GM18526 (cell line): ENCODE measurements around the gene SENP8.

Source experiments
- POLR2A ChIP-seq: IDR thresholded peaks from 3 replicates; pipeline ENCODE4 v1.6.1; 2011; ENCODE audit not compliant: insufficient read length; ENCODE audit errors: extremely low read depth

Gene SENP8

GRCh38 chr15:72118017-72118978 is at the start of gene SENP8, which contains the start of gene MYO9A:
SENP8 (plus strand) TSS chr15:72118403; CDS start chr15:72139624, 21,221 bp downstream.
MYO9A (minus strand) TSS chr15:72118150; CDS start chr15:72046563, 71,587 bp downstream.
- peak; percentile 87 for TF ChIP-seq POLR2A

- TF ChIP-seq POLR2A = no peak
These were observed 49.3 kb upstream of the SENP8 start for GRCh38 chr15:72068856-72069255.

DNA sequence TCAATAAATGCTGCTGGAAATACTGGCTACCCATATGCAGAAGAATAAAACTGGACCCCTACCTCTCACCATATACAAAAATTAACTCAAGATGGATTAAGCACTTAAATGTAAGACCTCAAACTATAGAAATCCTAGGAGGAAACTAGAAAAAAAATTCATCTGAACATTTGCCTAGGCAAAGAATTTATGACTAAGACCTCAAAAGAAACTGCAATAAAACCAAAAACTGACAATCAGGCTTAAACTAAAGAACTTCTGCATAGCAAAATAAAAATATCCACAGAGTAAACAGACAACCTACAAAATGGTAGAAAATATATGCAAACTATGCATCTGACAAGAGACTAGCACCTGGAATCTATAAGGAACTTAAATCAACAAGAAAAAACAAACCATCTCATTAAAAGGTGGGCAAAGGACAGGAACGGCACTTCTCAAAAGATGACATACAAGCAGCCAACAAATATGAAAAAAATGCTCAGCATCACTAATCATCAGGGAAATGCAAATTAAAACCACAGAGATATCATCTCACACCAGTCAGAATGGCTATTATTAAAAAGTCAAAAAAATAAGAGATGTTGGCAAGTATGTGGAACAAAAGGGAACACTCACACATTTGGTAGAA is 47.3 kb upstream of the SENP8 start:
- no peak for TF ChIP-seq POLR2A

DNA sequence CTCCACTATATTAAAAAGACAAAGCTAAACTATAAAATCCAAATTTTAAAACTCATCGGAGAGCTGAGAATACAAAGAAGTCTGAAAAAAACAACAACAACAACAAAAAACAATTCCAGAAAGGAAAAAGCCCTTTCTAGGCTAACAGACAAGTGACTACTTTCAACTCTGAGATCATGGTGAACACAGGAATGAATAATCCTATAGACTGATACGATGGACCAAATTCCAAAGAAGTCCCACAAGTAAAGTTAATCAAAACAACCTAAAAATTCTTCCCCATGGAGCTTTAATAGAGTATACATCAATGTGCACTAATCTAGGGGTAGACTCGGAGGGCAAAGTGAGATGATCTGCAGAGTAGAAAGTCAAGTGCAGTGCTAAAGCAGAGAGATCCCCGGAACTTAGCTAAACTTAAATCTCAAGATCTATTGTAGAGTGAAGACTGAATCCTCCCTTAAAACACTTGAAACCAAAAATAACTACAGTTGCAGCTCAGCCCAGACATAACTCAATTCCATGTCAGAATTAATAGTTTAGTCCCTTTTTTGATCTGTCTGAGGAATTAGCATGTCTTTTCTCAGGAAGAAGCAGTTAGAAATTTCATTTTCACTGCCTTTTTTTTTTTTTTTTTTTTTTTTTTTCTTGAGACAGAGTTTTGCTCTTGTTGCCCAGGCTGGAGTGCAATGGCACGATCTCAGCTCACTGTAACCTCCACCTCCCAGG is 43.7 kb upstream of the SENP8 start:
- TF ChIP-seq POLR2A = no peak

DNA sequence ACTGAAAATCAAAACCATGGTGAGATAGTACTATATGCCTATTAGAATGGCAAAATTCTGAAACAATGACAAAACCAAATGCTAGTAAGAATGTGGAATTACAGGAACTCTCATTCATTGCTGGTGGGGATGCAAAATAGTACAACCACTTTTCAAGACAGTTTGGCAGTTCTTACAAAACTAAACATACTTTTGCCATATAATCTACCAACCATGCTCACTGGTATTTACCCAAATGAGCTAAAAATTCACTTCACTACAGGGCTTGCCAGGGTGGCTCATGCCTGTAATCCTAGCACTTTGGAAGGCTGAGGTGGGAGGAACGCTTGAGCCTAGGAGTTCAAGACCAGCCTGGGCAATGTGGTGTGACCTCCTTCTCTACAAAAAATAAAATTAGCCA is 40.3 kb upstream of the SENP8 start:
- TF ChIP-seq POLR2A = no peak

DNA sequence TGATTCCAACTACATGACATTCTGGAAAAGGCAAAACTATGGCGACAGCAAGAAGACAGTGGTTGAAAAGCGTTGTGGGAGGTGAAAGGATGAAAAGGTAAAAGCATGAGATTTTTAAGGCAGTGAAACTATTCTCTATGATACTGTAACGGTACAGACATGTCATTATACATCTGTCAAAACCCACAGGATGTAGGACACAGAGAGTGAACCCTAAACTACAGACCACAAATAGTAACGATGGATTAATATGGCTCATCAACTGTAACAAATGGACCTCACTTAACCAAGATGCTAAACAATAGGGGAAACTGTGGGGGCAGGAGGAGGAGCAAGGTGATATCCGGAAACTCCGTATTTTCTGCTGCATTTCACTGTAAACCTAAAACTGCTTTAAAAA is 39.3 kb upstream of the SENP8 start:
- TF ChIP-seq POLR2A = no peak

DNA sequence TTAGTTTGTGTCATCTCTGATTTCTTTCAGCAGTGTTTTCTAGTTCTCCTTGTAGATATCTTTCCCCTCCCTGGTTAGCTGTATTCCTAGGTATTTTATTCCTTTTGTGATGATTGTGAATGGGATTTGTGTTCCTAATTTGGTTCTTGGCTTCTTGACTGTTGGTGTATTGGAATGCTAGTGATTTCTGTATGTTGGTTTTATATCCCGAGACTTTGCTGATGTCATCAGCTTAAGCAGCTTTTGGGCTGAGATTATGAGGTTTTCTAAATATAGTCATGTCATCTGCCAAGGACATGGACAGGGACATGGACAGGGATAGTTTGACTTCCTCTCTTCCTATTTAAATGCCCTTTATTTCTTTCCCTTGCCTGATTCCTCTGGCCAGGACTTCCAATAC is 36.0 kb upstream of the SENP8 start:
- no peak for TF ChIP-seq POLR2A

DNA sequence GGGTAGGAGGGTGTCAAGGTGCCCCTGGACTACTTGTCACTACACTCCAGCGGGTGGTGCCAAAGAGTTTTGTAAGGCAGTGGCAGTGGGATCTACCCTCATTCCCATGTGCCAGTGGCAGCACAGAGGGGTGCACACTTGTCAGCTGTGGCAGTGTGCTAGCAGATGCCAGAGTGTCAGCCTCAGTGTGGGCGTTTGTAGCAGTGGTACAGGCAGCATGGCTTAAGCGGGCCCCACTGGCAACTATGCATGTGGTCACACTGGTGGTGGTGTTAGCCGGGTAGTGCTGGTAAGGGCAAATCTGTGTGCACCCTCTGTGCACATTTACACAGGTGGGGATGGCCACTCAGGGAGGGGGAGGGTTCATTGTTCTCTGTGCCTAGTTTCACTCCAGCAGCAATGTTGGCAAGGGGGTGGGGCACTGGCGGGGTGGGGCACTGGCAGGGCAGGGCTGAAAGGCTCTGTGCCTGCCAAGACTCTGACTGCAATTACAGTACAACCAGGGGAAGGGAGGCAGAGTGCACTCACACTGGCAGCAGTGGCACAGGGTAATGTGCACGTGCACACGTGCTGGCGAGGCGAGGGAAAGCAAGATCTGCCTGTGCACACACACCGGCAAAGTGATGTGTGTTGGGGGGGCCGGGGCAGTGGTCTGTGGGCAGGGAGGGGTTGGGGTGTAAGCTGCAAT is 32.0 kb upstream of the SENP8 start:
- no peak for TF ChIP-seq POLR2A

- no peak for TF ChIP-seq POLR2A
These were observed 31.1 kb upstream of the SENP8 start for GRCh38 chr15:72086920-72087648.

DNA sequence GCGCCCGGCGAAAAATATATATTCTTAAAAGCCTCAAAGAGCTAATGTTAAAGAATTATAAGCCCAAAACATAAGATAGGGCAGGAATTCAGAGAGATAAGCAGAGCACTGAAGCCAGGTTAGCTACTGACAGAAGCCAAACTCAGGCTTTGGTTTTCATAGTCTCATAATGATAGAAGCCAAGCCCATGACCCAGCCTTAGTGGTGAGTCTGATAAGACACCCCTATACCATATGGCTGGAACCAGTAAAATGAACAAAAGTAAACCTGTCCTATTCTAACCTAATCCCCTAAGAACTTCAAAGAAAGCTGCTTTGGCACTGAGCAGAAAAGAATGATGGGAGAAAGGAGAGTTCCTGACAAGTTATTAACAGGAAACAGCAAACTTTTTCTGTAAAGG is 26.2 kb upstream of the SENP8 start:
- TF ChIP-seq POLR2A = no peak

GRCh38 chr15:72092691-72093090 is 25.5 kb upstream of the SENP8 start:
- TF ChIP-seq POLR2A = no peak

GRCh38 chr15:72096796-72097195 is 21.4 kb upstream of the SENP8 start:
- no peak for TF ChIP-seq POLR2A

DNA sequence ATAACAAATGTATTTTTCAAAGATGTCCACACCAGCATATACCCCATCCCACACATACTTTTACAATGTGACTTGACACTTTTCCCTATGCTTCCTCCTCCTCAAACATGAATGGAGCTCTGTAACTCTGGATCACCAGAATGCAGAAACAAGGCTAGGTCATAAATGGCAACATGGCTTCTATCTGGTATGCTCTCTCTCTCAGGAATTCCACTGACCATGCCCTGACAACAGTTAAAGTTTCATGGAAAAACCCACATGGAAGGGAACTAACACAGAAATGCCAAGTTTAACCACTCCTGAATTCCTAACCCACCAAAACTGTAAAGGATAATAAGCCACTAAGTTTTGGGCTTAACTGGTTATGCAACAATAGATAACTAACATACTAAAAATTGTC is 20.2 kb upstream of the SENP8 start:
- TF ChIP-seq POLR2A = no peak

GRCh38 chr15:72099155-72099554 is 19.0 kb upstream of the SENP8 start:
- no peak for TF ChIP-seq POLR2A
